HL-60 (cell line): ENCODE results near the gene COL7A1.
"Not testable (repeated sequence)": the region's sequence is repeated elsewhere in the genome, so short reads cannot be mapped to it uniquely, and the experiment has no call there.

Source experiments
- DNase-seq, 2 experiments: peaks; one replicate each; pipeline ENCODE4 v3.0.0-alpha.2; 2010 to 2020; ENCODE audit warnings: low read depth in 1 of 2, low spot score in 1 of 2
- H3K27ac ChIP-seq: fragments of 250-450 bp; sonication (Bioruptor Pico); replicated peaks from 2 replicates; pipeline ENCODE4 v1.5.1; 2020; ENCODE audit warnings: mild to moderate bottlenecking, moderate library complexity
- H3K27me3 ChIP-seq: fragments of 250-450 bp; sonication (Bioruptor Pico); 2 replicates; pipeline ENCODE4 v1.5.1; 2021; ENCODE audit warnings: mild to moderate bottlenecking, moderate library complexity; ENCODE audit not compliant: insufficient read depth, poor library complexity, severe bottlenecking
- H3K4me3 ChIP-seq: replicated peaks from 2 replicates; pipeline ENCODE4 v1.5.1; 2011; ENCODE audit warnings: mild to moderate bottlenecking, control low read depth, low read length; ENCODE audit not compliant: insufficient read depth
- GABPA ChIP-seq: IDR thresholded peaks from 2 replicates; pipeline ENCODE4 v1.6.1; 2012; ENCODE audit warnings: low read depth
- POLR2AphosphoS5 ChIP-seq: IDR thresholded peaks from 2 replicates; pipeline ENCODE4 v1.6.1; 2012; ENCODE audit warnings: low read depth
- SPI1 ChIP-seq: IDR thresholded peaks from 2 replicates; pipeline ENCODE4 v1.6.1; 2012; ENCODE audit warnings: low read depth, mild to moderate bottlenecking, borderline replicate concordance
- TF ChIP-seq, protein P1 (sequence below): IDR thresholded peaks from 2 replicates; pipeline ENCODE4 v1.6.1; 2012; ENCODE audit warnings: low read depth; ENCODE audit not compliant: insufficient replicate concordance
- TF ChIP-seq, protein P2 (sequence below): IDR thresholded peaks from one replicate; pipeline ENCODE4 v1.5.1; 2011; ENCODE audit warnings: low read length, control low read depth, inconsistent platforms; ENCODE audit not compliant: insufficient read depth

COL7A1 gene

DNA sequence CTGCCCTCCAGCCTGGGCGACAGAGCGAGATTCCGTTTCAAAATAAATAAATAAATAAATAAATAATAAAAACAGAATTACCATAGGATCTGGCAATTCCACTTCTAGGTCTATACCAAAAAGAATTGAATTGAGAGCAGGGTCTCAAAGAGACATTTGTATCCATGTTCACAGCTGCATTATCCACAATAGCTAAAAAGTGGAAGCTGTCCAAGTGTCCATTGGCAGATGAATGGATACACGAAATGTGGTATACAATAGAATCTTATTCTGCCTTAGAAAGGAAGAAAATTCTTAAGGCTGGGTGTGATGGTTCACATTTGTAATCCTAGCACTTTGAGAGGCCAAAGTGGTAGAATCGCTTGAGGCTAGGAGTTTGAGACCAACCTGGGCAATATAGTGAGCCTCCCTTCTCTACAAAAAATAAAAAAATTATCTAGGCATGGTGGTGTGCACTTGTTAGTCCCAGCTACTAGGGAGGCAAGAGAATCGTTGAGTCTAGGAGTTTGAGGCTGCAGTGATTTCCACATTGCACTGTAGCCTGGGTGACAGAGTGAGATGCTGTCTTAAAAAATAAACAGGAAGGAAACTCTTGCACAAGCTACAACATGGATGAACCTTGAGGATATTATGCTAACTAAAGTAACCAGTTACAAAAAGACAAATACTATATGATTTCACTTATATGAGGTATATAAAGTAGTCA lies 62.7 kb downstream of the COL7A1 start:
- TF ChIP-seq, protein P1, sequence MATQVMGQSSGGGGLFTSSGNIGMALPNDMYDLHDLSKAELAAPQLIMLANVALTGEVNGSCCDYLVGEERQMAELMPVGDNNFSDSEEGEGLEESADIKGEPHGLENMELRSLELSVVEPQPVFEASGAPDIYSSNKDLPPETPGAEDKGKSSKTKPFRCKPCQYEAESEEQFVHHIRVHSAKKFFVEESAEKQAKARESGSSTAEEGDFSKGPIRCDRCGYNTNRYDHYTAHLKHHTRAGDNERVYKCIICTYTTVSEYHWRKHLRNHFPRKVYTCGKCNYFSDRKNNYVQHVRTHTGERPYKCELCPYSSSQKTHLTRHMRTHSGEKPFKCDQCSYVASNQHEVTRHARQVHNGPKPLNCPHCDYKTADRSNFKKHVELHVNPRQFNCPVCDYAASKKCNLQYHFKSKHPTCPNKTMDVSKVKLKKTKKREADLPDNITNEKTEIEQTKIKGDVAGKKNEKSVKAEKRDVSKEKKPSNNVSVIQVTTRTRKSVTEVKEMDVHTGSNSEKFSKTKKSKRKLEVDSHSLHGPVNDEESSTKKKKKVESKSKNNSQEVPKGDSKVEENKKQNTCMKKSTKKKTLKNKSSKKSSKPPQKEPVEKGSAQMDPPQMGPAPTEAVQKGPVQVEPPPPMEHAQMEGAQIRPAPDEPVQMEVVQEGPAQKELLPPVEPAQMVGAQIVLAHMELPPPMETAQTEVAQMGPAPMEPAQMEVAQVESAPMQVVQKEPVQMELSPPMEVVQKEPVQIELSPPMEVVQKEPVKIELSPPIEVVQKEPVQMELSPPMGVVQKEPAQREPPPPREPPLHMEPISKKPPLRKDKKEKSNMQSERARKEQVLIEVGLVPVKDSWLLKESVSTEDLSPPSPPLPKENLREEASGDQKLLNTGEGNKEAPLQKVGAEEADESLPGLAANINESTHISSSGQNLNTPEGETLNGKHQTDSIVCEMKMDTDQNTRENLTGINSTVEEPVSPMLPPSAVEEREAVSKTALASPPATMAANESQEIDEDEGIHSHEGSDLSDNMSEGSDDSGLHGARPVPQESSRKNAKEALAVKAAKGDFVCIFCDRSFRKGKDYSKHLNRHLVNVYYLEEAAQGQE, result no peak
- no peak for TF ChIP-seq SPI1
- TF ChIP-seq, protein P2, sequence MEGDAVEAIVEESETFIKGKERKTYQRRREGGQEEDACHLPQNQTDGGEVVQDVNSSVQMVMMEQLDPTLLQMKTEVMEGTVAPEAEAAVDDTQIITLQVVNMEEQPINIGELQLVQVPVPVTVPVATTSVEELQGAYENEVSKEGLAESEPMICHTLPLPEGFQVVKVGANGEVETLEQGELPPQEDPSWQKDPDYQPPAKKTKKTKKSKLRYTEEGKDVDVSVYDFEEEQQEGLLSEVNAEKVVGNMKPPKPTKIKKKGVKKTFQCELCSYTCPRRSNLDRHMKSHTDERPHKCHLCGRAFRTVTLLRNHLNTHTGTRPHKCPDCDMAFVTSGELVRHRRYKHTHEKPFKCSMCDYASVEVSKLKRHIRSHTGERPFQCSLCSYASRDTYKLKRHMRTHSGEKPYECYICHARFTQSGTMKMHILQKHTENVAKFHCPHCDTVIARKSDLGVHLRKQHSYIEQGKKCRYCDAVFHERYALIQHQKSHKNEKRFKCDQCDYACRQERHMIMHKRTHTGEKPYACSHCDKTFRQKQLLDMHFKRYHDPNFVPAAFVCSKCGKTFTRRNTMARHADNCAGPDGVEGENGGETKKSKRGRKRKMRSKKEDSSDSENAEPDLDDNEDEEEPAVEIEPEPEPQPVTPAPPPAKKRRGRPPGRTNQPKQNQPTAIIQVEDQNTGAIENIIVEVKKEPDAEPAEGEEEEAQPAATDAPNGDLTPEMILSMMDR, result no peak
- no peak for TF ChIP-seq GABPA
- TF ChIP-seq POLR2AphosphoS5, result no peak
- no peak overlapping the region for H3K27ac ChIP-seq
- peak in 1 of 2 experiments; percentile 12 for DNase-seq
- H3K27me3 ChIP-seq, result no peaks in the 10 kb centered on the region
- H3K4me3 ChIP-seq, result no peak overlapping the region

DNA sequence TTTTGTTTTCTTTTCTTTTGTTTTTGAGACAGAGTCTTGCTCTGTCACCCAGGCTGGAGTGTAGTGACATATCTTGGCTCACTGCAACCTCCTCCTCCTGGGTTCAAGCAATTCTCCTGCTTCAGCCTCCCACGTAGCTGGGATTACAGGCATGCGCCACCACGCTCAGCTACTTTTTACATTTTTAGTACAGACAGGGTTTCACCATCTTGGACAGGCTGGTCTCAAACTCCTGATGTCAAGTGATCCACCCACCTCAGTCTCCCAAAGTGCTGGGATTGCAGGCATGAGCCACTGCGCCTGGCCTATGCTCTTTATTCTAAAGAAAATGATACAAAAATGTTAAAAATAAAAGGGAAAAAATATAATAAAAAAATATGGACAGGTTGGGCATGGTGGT lies 64.4 kb downstream of the COL7A1 start:
- not testable (repeated sequence) for H3K27ac ChIP-seq, H3K27me3 ChIP-seq, H3K4me3 ChIP-seq, DNase-seq

DNA sequence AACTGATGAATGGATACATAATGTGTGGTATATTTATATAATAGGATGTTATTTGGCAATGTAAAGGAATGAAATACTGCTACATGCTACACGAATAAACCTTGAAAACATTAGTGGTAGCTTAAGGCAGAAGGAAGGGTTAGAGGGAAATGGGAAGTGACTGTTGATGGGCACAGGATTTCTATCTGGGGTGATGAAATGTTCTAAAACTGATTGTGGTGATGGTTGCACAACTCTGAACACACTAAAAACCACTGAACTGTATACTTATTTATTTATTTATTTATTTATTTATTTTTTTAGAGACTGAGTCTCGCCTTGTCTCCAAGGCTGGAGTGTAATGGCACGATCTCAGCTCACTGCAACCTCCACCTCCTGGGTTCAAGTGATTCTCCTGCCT lies 66.4 kb downstream of the COL7A1 start:
- peak; percentile 58 to 73 for DNase-seq
- no peak overlapping the region for H3K4me3 ChIP-seq
- TF ChIP-seq, protein P1, result no peak
- TF ChIP-seq POLR2AphosphoS5 (peak; percentile 55; the same call in 1 of the 2 replicates), SPI1 (peak; percentile 92)

DNA sequence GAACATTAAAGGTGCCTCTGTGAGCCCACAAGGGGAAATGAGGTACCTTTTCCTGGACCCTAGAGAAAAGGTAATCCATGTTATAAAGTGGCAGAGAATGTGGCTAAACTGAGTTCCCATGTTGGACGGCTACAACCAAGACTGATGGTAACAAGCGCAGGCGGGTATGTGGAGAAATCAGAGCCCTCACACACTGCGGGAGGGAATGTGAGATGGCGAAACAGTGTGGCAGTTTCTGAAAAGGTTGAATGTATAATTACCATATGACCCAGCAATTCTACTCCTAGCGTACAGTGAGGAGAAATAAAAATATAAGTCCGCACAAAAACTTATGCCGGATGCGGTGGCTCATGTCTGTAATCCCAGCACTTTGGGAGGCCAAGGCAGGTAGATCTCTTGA lies 67.1 kb downstream of the COL7A1 start:
- TF ChIP-seq, protein P2, result no peak
- TF ChIP-seq GABPA (no peak), SPI1 (no peak), POLR2AphosphoS5 (no peak)
- TF ChIP-seq, protein P1, result no peak
- peak overlapping the region; percentile 10; the same call in 1 of the 2 replicates for H3K27ac ChIP-seq
- no peak overlapping the region for H3K4me3 ChIP-seq
- no peaks in the 10 kb centered on the region for H3K27me3 ChIP-seq
- DNase-seq, result peak in 1 of 2 experiments; percentile 75

More for the DNA sequence above, 66.4 kb downstream of the COL7A1 start:
- Histone ChIP-seq H3K27ac (peak overlapping the region; percentile 10), H3K27me3 (no peaks in the 10 kb centered on the region)
